Measurements from ENCODE around the gene TBC1D9B. TPM values are rescaled to one million over a fixed set of nuclear protein-coding genes. Genes with fewer than 3 reads are reported as not detected.
A peak's percentile ranks its signal among the peaks of the same experiment; 100 is the strongest.

TBC1D9B gene
- total and polyA plus RNA-seq, 11 donors, result 29.3 to 68.9 (median 43.1) TPM

GRCh38 chr5:179824745-179825112, 83.0 kb downstream of the TBC1D9B start:
- intact Hi-C loops (cut with DNase I), result loop anchor here in 2 of 10 donors (5.0 to 10.0 kb wide), 2 partner anchors 33 to 200 kb away; partner anchors contain the start of genes HNRNPH1 (in 1 of the 2) and MRNIP (in 1 of the 2)
- peak overlapping the region in 1 of 12 donors; percentile 100 for H3K4me3 ChIP-seq
- WGBS, 4 donors, result 68 to 80% (median 73%) methylated on average over 3 of the region's 3 CpGs
- H3K9me3 ChIP-seq, result no peaks in the 10 kb centered on the region
- peaks cover 20 to 73% (median 62%) of the 10 kb centered on the region in 12 donors for H3K4me1 ChIP-seq
- DNase-seq (no peak), ATAC-seq (no peak)
- H3K36me3 ChIP-seq, result peaks cover 0 to 79% (median 73%) of the 10 kb centered on the region in 9 donors
- TF ChIP-seq CTCF (IDR thresholded peaks at IDR 0.05) (no peak), POLR2A (IDR thresholded peaks at IDR 0.05) (no peak)
- no peaks in the 10 kb centered on the region for H3K27me3 ChIP-seq
- peak overlapping the region in 1 of 12 donors; percentile 6 for H3K27ac ChIP-seq

DNA sequence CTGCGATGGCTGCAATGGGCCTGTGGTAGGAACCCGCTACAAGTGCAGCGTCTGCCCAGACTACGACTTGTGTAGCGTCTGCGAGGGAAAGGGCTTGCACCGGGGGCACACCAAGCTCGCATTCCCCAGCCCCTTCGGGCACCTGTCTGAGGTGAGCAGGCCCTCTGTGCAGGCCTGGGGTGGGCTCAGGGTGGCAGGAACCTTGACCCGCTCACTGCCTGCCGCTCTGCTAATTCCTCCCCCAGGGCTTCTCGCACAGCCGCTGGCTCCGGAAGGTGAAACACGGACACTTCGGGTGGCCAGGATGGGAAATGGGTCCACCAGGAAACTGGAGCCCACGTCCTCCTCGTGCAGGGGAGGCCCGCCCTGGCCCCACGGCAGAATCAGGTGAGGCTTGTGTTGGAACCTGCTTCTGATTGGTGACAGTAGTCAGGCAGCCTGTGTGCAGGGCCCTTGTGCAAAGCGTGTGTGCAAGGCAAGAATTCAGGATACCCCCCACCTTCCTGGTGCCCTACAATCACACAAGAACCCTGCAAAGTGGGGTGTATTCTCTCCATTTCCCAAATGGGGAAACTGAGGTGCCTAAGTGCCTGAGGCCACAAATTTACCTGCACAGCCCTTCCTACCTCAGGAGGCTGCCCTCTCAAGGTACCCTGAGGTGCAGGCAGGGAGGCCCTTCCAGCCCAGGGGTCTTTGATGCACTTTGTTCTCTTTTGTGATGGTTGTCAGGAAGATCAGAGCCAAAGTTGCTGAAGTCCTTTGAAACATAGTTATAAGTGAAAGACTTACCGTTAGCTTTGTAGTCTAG, 83.6 kb downstream of the TBC1D9B start:
- DNase-seq, result peak in 2 of 5 donors; percentile 19 to 29
- peak overlapping the region in 2 of 12 donors; percentile 6 to 47 for H3K27ac ChIP-seq

DNA sequence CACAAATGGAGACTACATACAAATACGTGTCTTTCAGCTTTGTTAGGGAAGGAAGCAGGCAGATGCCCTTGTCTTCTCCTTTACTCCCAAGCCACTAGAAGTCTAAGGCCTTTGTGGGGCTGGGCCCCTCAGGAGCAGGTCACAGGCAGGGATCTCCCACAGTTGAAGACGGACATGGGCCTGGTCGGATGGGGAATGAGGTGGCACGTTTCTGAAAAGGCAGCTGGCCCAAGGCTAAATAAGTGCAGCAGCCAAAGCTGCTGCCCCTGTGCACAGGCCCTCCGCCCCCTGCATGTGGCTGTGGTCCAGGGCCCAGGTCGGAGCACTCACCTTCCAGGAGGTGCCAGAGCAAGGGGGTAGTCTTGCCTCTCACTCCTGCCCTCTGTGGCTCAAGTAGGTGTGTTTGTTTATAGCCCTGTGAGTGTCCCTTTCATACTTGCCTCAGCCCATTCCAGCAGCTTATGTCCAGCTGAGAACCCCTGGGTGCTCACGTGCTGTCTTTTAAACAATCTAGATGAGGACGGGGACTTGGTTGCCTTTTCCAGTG, 85.2 kb downstream of the TBC1D9B start:
- 33 to 42% (median 39%) methylated on average over 7 to 8 of the region's 8 CpGs for WGBS, 4 donors
- H3K9me3 ChIP-seq, result no peaks in the 10 kb centered on the region
- H3K27me3 ChIP-seq, result no peaks in the 10 kb centered on the region
- peaks cover 0 to 57% (median 51%) of the 10 kb centered on the region in 9 donors for H3K36me3 ChIP-seq
- H3K4me3 ChIP-seq, result peak overlapping the region; percentile 67 to 100 (median 99)
- ATAC-seq (no peak), DNase-seq (peak in 1 of 5 donors; percentile 26)
- TF ChIP-seq POLR2A (IDR thresholded peaks at IDR 0.05) (no peak), CTCF (IDR thresholded peaks at IDR 0.05) (no peak)
- peaks cover 24 to 83% (median 68%) of the 10 kb centered on the region in 12 donors for H3K4me1 ChIP-seq
- intact Hi-C loops (cut with DNase I), result loop anchor here in 2 of 10 donors (5.0 to 10.0 kb wide), 2 partner anchors 35 to 198 kb away; partner anchors contain the start of genes HNRNPH1 (in 1 of the 2) and MRNIP (in 1 of the 2)
- peak overlapping the region in 8 of 12 donors; percentile 29 to 100 (median 100) for H3K27ac ChIP-seq

More for the DNA sequence above, 83.6 kb downstream of the TBC1D9B start:
- 82 to 89% (median 86%) methylated on average over 9 to 22 of the region's 22 CpGs for WGBS, 4 donors
- peaks cover 24 to 78% (median 66%) of the 10 kb centered on the region in 12 donors for H3K4me1 ChIP-seq
- H3K9me3 ChIP-seq, result no peaks in the 10 kb centered on the region
- no peak for TF ChIP-seq CTCF (IDR thresholded peaks at IDR 0.05)
- no peak for TF ChIP-seq POLR2A (IDR thresholded peaks at IDR 0.05)
- H3K36me3 ChIP-seq, result peaks cover 0 to 73% (median 67%) of the 10 kb centered on the region in 9 donors
- intact Hi-C loops (cut with DNase I), result loop anchor here in 2 of 10 donors (5.0 to 10.0 kb wide), 2 partner anchors 33 to 199 kb away; partner anchors contain the start of genes HNRNPH1 (in 1 of the 2) and MRNIP (in 1 of the 2)
- ATAC-seq, result no peak
- H3K27me3 ChIP-seq, result no peaks in the 10 kb centered on the region
- peak overlapping the region in 3 of 12 donors; percentile 67 to 100 (median 86) for H3K4me3 ChIP-seq

Data from heart left ventricle (tissue), 16 donors.